Measurements from ENCODE around the gene HELZ.
"Not testable (repeated sequence)": the region's sequence is repeated elsewhere in the genome, so short reads cannot be mapped to it uniquely, and the experiment has no call there.

The HELZ gene

GRCh38 chr17:67139784-67140665 lies 105.0 kb downstream of the HELZ start:
- DNase-seq (ENCODE audit: low spot score): no peak

- DNase-seq (ENCODE audit: low spot score): no peak
Observed at GRCh38 chr17:67139289-67139688, 105.7 kb downstream of the HELZ start.

GRCh38 chr17:67138392-67138791 lies 106.6 kb downstream of the HELZ start:
- no peak for DNase-seq (ENCODE audit: low spot score)

- peak; percentile 22 for DNase-seq (ENCODE audit: low spot score)
Observed at GRCh38 chr17:67137860-67138259, 107.1 kb downstream of the HELZ start.

- no peak for DNase-seq (ENCODE audit: low spot score)
Observed at GRCh38 chr17:67137026-67137370, 108.0 kb downstream of the HELZ start.

- DNase-seq (ENCODE audit: low spot score): no peak
Observed at GRCh38 chr17:67136191-67137025, 108.6 kb downstream of the HELZ start.

- DNase-seq (ENCODE audit: low spot score): no peak
Observed at GRCh38 chr17:67133161-67133560, 111.8 kb downstream of the HELZ start.

GRCh38 chr17:67132366-67132765 lies 112.6 kb downstream of the HELZ start:
- DNase-seq (ENCODE audit: low spot score): no peak

- DNase-seq (ENCODE audit: low spot score): no peak
Observed at GRCh38 chr17:67130768-67131167, 114.2 kb downstream of the HELZ start.

- no peak for DNase-seq (ENCODE audit: low spot score)
Observed at GRCh38 chr17:67129283-67129682, 115.7 kb downstream of the HELZ start.

- no peak for DNase-seq (ENCODE audit: low spot score)
Observed at GRCh38 chr17:67128700-67129099, 116.3 kb downstream of the HELZ start.

- DNase-seq (ENCODE audit: low spot score): no peak
Observed at GRCh38 chr17:67127925-67128324, 117.1 kb downstream of the HELZ start.

GRCh38 chr17:67126983-67127382 lies 118.0 kb downstream of the HELZ start:
- no peak for DNase-seq (ENCODE audit: low spot score)

GRCh38 chr17:67126543-67126942 lies 118.5 kb downstream of the HELZ start:
- DNase-seq (ENCODE audit: low spot score): not testable (repeated sequence)

GRCh38 chr17:67125924-67126323 lies 119.1 kb downstream of the HELZ start:
- no peak for DNase-seq (ENCODE audit: low spot score)

- no peak for DNase-seq (ENCODE audit: low spot score)
Observed at GRCh38 chr17:67125417-67125816, 119.6 kb downstream of the HELZ start.

GRCh38 chr17:67124450-67125148 lies 120.4 kb downstream of the HELZ start:
- no peak for DNase-seq (ENCODE audit: low spot score)

GRCh38 chr17:67123699-67124098 lies 121.3 kb downstream of the HELZ start:
- no peak for DNase-seq (ENCODE audit: low spot score)

GRCh38 chr17:67121316-67121891 lies 123.6 kb downstream of the HELZ start:
- no peak for DNase-seq (ENCODE audit: low spot score)

- DNase-seq (ENCODE audit: low spot score): no peak
Observed at GRCh38 chr17:67119102-67119501, 125.9 kb downstream of the HELZ start.

GRCh38 chr17:67116045-67116575 lies 128.9 kb downstream of the HELZ start:
- no peak for DNase-seq (ENCODE audit: low spot score)

- no peak for DNase-seq (ENCODE audit: low spot score)
Observed at GRCh38 chr17:67115401-67115800, 129.6 kb downstream of the HELZ start.

Data from CD4-positive, alpha-beta T cell treated with Interleukin-2 at 100 ng/mL for 4 hours (primary cell).